BLaER1 treated with 17β-estradiol and CSF1 and Interleukin-3, amounts not matched to agents 10 nM and 100 nM (cell line): ENCODE data around the gene FBLN5.
A peak's percentile ranks its signal among the peaks of the same experiment; 100 is the strongest.

ENCODE experiments used
- H3K27ac ChIP-seq, 11 experiments: shearing (Covaris generic); formaldehyde crosslinking; 2 replicates each; pipeline ENCODE4 v1.8.1; 2022
- H3K27me3 ChIP-seq, 11 experiments: shearing (Covaris generic); formaldehyde crosslinking; 2 replicates each; pipeline ENCODE4 v1.8.1; 2022
- H3K36me3 ChIP-seq, 11 experiments: shearing (Covaris generic); formaldehyde crosslinking; 2 replicates each; pipeline ENCODE4 v1.8.1; 2022
- H3K4me1 ChIP-seq, 10 experiments: shearing (Covaris generic); formaldehyde crosslinking; 2 replicates each; pipeline ENCODE4 v1.8.1; 2022
- H3K4me2 ChIP-seq, 11 experiments: shearing (Covaris generic); formaldehyde crosslinking; 2 replicates each; pipeline ENCODE4 v1.8.1; 2022
- H3K4me3 ChIP-seq, 10 experiments: shearing (Covaris generic); formaldehyde crosslinking; 2 replicates each; pipeline ENCODE4 v1.8.1; 2022
- H3K9ac ChIP-seq, 11 experiments: shearing (Covaris generic); formaldehyde crosslinking; 2 replicates each; pipeline ENCODE4 v1.8.1; 2022
- H3K9me3 ChIP-seq, 11 experiments: shearing (Covaris generic); formaldehyde crosslinking; replicated peaks in 1 of 11; 2 replicates each; pipeline ENCODE4 v1.8.1; 2022
- H4K20me1 ChIP-seq, 11 experiments: shearing (Covaris generic); formaldehyde crosslinking; 2 replicates each; pipeline ENCODE4 v1.8.1; 2022
- Cebpa-rat ChIP-seq, 11 experiments: shearing (Covaris generic); IDR thresholded peaks; 2 replicates each; pipeline ENCODE4 v1.8.1; 2022

The FBLN5 gene

DNA sequence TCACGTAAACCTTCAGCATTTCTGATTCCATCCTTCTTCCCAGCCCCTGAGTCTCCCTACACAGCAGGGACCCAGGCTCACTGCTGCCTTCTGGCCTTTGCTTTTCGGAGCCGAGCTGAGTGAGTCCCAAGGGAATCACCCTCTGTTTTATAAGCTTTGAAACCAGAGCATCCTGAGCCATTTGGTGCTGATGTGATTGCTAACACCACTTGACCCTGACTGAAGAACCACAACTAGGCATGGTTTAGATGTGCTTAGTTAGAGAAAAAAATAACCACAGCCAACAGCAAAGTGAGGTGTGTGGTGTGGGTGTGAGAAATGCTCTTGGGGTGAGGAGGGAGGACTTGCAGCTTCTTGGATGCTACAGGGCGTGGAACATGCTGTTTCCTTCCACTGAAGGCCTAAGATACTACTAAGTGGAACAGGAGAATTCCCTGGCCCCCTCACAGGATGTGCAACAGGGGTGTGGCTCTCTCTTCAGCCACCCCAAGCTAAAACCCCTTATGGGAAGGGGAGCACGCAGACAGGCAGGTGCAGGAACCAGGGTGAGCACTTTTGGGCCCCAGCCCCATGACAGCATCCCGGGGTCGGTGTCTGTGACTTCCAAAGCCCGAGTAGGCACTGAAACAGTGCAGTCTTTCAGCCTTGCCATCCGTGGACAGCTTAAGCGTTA is 80.0 kb downstream of the FBLN5 start, which contains the start of gene TC2N:
TC2N (minus strand) TSS at position 221 of the 673 bp plus-strand sequence. CDS start 53,767 bp downstream, outside the sequence.
- H3K27ac ChIP-seq = no peak within 1 kb of the TSS
- H3K4me2 ChIP-seq = peak within 1 kb of the TSS; percentile 4 to 79 (median 69); a peak in 20 of 22 replicates
- 0 out of 22 replicates have a peak, but pooled peaks cover 0 to 4% (median 0%) of the 10 kb centered on the region in 11 experiments for H4K20me1 ChIP-seq
- no peaks in the 10 kb centered on the region for H3K36me3 ChIP-seq
- H3K27me3 ChIP-seq = no peaks in the 10 kb centered on the region
- no peak for TF ChIP-seq Cebpa-rat (IDR thresholded peaks at IDR 0.05)
- no peak within 1 kb of the TSS; a peak in 1 of 20 replicates for H3K4me3 ChIP-seq
- peaks cover 6 to 16% (median 14%) of the 10 kb centered on the region in 11 experiments; a peak in 20 of 22 replicates for H3K9me3 ChIP-seq
- H3K9ac ChIP-seq = peak within 1 kb of the TSS in 2 of 11 experiments; percentile 1 to 26; a peak in 1 of 22 replicates
- peaks cover 18 to 56% (median 46%) of the 10 kb centered on the region in 10 experiments for H3K4me1 ChIP-seq

- H3K9ac ChIP-seq = peak overlapping the region in 2 of 11 experiments; percentile 1 to 26; a peak in 1 of 22 replicates
- H3K27me3 ChIP-seq = no peaks in the 10 kb centered on the region
- H3K4me1 ChIP-seq = peaks cover 18 to 49% (median 41%) of the 10 kb centered on the region in 10 experiments
- no peaks in the 10 kb centered on the region for H4K20me1 ChIP-seq
- H3K27ac ChIP-seq = no peak overlapping the region
- no peak overlapping the region; a peak in 1 of 20 replicates for H3K4me3 ChIP-seq
- no peaks in the 10 kb centered on the region for H3K36me3 ChIP-seq
- H3K9me3 ChIP-seq = peaks cover 6 to 16% (median 14%) of the 10 kb centered on the region in 11 experiments; a peak in 20 of 22 replicates
- peak overlapping the region; percentile 4 to 79 (median 69); a peak in 20 of 22 replicates for H3K4me2 ChIP-seq
- no peak for TF ChIP-seq Cebpa-rat (IDR thresholded peaks at IDR 0.05)
Measured at GRCh38 chr14:91866511-91867295, 80.8 kb downstream of the FBLN5 start.

GRCh38 chr14:91866061-91866460 is 81.4 kb downstream of the FBLN5 start:
- no peaks in the 10 kb centered on the region for H3K36me3 ChIP-seq
- H3K9me3 ChIP-seq = peaks cover 6 to 16% (median 14%) of the 10 kb centered on the region in 11 experiments; a peak in 20 of 22 replicates
- TF ChIP-seq Cebpa-rat (IDR thresholded peaks at IDR 0.05) = no peak
- no peak overlapping the region for H3K9ac ChIP-seq
- H3K4me3 ChIP-seq = no peak overlapping the region
- no peaks in the 10 kb centered on the region for H4K20me1 ChIP-seq
- H3K4me2 ChIP-seq = peak overlapping the region in 8 of 11 experiments; percentile 56 to 79 (median 71); a peak in 16 of 22 replicates
- no peak overlapping the region for H3K27ac ChIP-seq
- peaks cover 21 to 49% (median 42%) of the 10 kb centered on the region in 10 experiments for H3K4me1 ChIP-seq
- no peaks in the 10 kb centered on the region for H3K27me3 ChIP-seq

- H4K20me1 ChIP-seq = no peaks in the 10 kb centered on the region
- no peak overlapping the region for H3K9ac ChIP-seq
- no peak for TF ChIP-seq Cebpa-rat (IDR thresholded peaks at IDR 0.05)
- peaks cover 25 to 49% (median 33%) of the 10 kb centered on the region in 10 experiments for H3K4me1 ChIP-seq
- H3K9me3 ChIP-seq = peaks cover 0 to under 1% (median 0%) of the 10 kb centered on the region in 11 experiments; a peak in 4 of 22 replicates
- H3K4me3 ChIP-seq = no peak overlapping the region
- H3K27me3 ChIP-seq = no peaks in the 10 kb centered on the region
- no peak overlapping the region for H3K27ac ChIP-seq
- H3K4me2 ChIP-seq = peak overlapping the region in 2 of 11 experiments; percentile 8 to 28; a peak in 2 of 22 replicates
- no peaks in the 10 kb centered on the region for H3K36me3 ChIP-seq
Measured at GRCh38 chr14:91862417-91862816, 85.1 kb downstream of the FBLN5 start.

DNA sequence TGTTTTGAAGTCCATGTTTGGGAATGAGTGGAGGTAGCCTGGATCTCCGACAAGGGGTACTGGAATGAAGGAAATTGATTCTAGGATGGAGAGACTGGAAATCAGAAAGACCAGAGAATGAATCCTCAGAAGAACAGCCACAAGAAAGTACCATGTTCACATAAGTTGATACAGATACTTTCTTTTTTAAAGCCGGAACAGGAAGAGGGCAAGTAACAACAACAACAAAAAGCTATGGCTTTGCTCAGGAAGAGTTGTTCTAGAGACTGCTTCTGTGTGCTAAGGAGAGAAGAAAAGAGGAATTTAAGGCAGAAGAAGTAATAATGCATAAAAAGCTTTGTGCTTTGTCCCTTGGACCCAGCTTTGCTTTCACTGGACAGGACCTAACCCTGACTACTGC is 86.4 kb downstream of the FBLN5 start:
- Histone ChIP-seq H3K9ac (no peak overlapping the region; a peak in 1 of 22 replicates), H3K4me2 (peak overlapping the region; percentile 15 to 68 (median 50); a peak in 21 of 22 replicates), H3K27me3 (no peaks in the 10 kb centered on the region), H3K9me3 (no peaks in the 10 kb centered on the region), H3K27ac (peak overlapping the region; percentile 21 to 72 (median 37); a peak in 18 of 22 replicates), H3K4me1 (peaks cover 12 to 35% (median 20%) of the 10 kb centered on the region in 10 experiments), H3K36me3 (no peaks in the 10 kb centered on the region), H4K20me1 (no peaks in the 10 kb centered on the region), H3K4me3 (no peak overlapping the region)
- TF ChIP-seq Cebpa-rat (IDR thresholded peaks at IDR 0.05) = no peak

DNA sequence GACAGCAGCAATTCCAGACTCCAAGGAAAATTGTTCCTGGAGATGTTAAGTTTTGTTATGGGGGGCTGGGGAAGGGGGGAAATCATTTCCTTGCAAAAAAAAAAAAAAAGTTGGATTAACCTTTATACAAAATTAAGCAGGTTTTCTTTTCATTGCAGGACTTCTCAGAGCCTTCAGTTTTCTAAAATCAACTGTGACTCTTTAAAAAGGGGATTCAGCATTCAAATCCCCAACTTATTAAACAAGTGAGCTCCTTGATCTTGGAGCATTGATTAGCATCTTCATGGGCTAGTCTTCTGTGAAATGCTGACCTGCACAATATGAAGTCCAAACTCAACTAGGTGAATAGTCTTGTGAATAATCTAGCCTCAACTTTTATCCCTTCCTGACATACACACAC is 87.3 kb downstream of the FBLN5 start:
- no peak overlapping the region for H3K27ac ChIP-seq
- no peaks in the 10 kb centered on the region for H3K9me3 ChIP-seq
- no peaks in the 10 kb centered on the region for H3K36me3 ChIP-seq
- H3K9ac ChIP-seq = no peak overlapping the region
- H3K4me3 ChIP-seq = no peak overlapping the region
- H3K4me2 ChIP-seq = no peak overlapping the region
- H3K4me1 ChIP-seq = peaks cover 9 to 34% (median 18%) of the 10 kb centered on the region in 10 experiments; a peak in 17 of 20 replicates
- TF ChIP-seq Cebpa-rat (IDR thresholded peaks at IDR 0.05) = no peak
- no peaks in the 10 kb centered on the region for H4K20me1 ChIP-seq
- no peaks in the 10 kb centered on the region for H3K27me3 ChIP-seq

- no peaks in the 10 kb centered on the region for H3K36me3 ChIP-seq
- H3K9me3 ChIP-seq = no peaks in the 10 kb centered on the region
- peak overlapping the region in 6 of 11 experiments; percentile 0 to 50 (median 31); a peak in 8 of 22 replicates for H3K4me2 ChIP-seq
- H3K9ac ChIP-seq = no peak overlapping the region
- H3K27me3 ChIP-seq = no peaks in the 10 kb centered on the region
- peak overlapping the region in 3 of 11 experiments; percentile 24 to 54 (median 48); a peak in 4 of 22 replicates for H3K27ac ChIP-seq
- H3K4me3 ChIP-seq = no peak overlapping the region
- no peak for TF ChIP-seq Cebpa-rat (IDR thresholded peaks at IDR 0.05)
- H4K20me1 ChIP-seq = no peaks in the 10 kb centered on the region
- H3K4me1 ChIP-seq = peaks cover 9 to 34% (median 18%) of the 10 kb centered on the region in 10 experiments; a peak in 17 of 20 replicates
Measured at GRCh38 chr14:91858536-91859275, 88.8 kb downstream of the FBLN5 start.

GRCh38 chr14:91857614-91858013 is 89.9 kb downstream of the FBLN5 start:
- Histone ChIP-seq H3K9me3 (no peaks in the 10 kb centered on the region), H3K4me2 (0 out of 22 replicates have a peak overlapping the region, but pooled peaks of 1 of the 11 experiments have one; percentile 50), H3K27ac (peak overlapping the region in 1 of 11 experiments; percentile 34; a peak in 2 of 22 replicates), H4K20me1 (no peaks in the 10 kb centered on the region), H3K4me1 (peaks cover 9 to 34% (median 18%) of the 10 kb centered on the region in 10 experiments; a peak in 17 of 20 replicates), H3K36me3 (no peaks in the 10 kb centered on the region), H3K4me3 (no peak overlapping the region), H3K27me3 (no peaks in the 10 kb centered on the region), H3K9ac (no peak overlapping the region)
- TF ChIP-seq Cebpa-rat (IDR thresholded peaks at IDR 0.05) = no peak
